Neuronal stem cell (in vitro differentiated cells): ENCODE data around the gene DHX16.
A peak's percentile ranks its signal among the peaks of the same experiment; 100 is the strongest.

Experiments
- DNase-seq: peaks from one replicate; pipeline ENCODE4 v3.0.0-alpha.2; 2013; ENCODE audit warnings: low spot score
- H2AFZ ChIP-seq: one replicate; pipeline ENCODE4 v1.6.1; 2013; ENCODE audit warnings: mild to moderate bottlenecking, low read length, inconsistent platforms
- H2AK5ac ChIP-seq: 2 replicates; pipeline ENCODE4 v1.6.1; 2013; ENCODE audit warnings: low read depth, mild to moderate bottlenecking, inconsistent platforms, low read length, moderate library complexity, mixed read lengths
- H2BK120ac ChIP-seq: 2 replicates; pipeline ENCODE4 v1.6.1; 2013; ENCODE audit warnings: low read depth, mild to moderate bottlenecking, inconsistent platforms, low read length, moderate library complexity, mixed read lengths
- H2BK12ac ChIP-seq: one replicate; pipeline ENCODE4 v1.6.1; 2013; ENCODE audit warnings: low read length, inconsistent platforms
- H2BK15ac ChIP-seq: 2 replicates; pipeline ENCODE4 v1.6.1; 2013; ENCODE audit warnings: mild to moderate bottlenecking, low read length, inconsistent platforms, mixed read lengths
- H2BK5ac ChIP-seq: one replicate; pipeline ENCODE4 v1.6.1; 2013; ENCODE audit warnings: inconsistent platforms, mild to moderate bottlenecking, low read length, moderate library complexity
- H3K14ac ChIP-seq: one replicate; pipeline ENCODE4 v1.6.1; 2013; ENCODE audit warnings: low read length, inconsistent platforms
- H3K18ac ChIP-seq: 2 replicates; pipeline ENCODE4 v1.6.1; 2013; ENCODE audit warnings: low read length, inconsistent platforms
- H3K23ac ChIP-seq: 2 replicates; pipeline ENCODE4 v1.6.1; 2013; ENCODE audit warnings: low read depth, mild to moderate bottlenecking, mixed read lengths, low read length, inconsistent platforms; ENCODE audit not compliant: poor library complexity
- H3K27ac ChIP-seq: replicated peaks from 3 replicates; pipeline ENCODE4 v1.5.1; 2013; ENCODE audit warnings: low read length, inconsistent platforms
- H3K27me3 ChIP-seq, 3 experiments: 2 replicates each; pipeline ENCODE4 v1.6.1; 2013; ENCODE audit warnings: low read length in 3 of 3, mild to moderate bottlenecking in 2 of 3, inconsistent platforms in 1 of 3, low read depth in 1 of 3, mixed read lengths in 1 of 3, moderate library complexity in 1 of 3; ENCODE audit not compliant: control insufficient read depth in 3 of 3, insufficient read depth in 3 of 3
- H3K36me3 ChIP-seq, 2 donors: replicated peaks in 1 of 2; 2 replicates each; pipeline ENCODE4 v1.6.1; 2013; ENCODE audit warnings: low read length in 2 of 2; ENCODE audit not compliant: control insufficient read depth in 2 of 2, insufficient read depth in 2 of 2
- H3K4ac ChIP-seq: 2 replicates; pipeline ENCODE4 v1.6.1; 2013; ENCODE audit warnings: inconsistent platforms, mild to moderate bottlenecking, low read length, moderate library complexity
- H3K4me1 ChIP-seq, 2 donors: 1 replicate in 1 of 2; 2 replicates in 1 of 2; pipeline ENCODE4 v1.6.1; 2013; ENCODE audit warnings: low read length in 2 of 2, low read depth in 1 of 2; ENCODE audit not compliant: control insufficient read depth in 2 of 2, insufficient read depth in 1 of 2
- H3K4me2 ChIP-seq: one replicate; pipeline ENCODE4 v1.6.1; 2013; ENCODE audit warnings: mild to moderate bottlenecking, low read length, inconsistent platforms; ENCODE audit not compliant: insufficient read depth, poor library complexity, severe bottlenecking
- H3K4me3 ChIP-seq, 2 donors: 2 replicates each; pipeline ENCODE4 v1.5.1; 2013; ENCODE audit warnings: low read length in 2 of 2, mild to moderate bottlenecking in 2 of 2, inconsistent platforms in 1 of 2, moderate library complexity in 1 of 2
- H3K79me1 ChIP-seq: one replicate; pipeline ENCODE4 v1.6.1; 2013; ENCODE audit warnings: low read depth, mild to moderate bottlenecking, inconsistent platforms, low read length, moderate library complexity
- H3K9ac ChIP-seq: one replicate; pipeline ENCODE4 v1.6.1; 2013; ENCODE audit warnings: mild to moderate bottlenecking, low read depth, low read length, inconsistent platforms; ENCODE audit not compliant: poor library complexity
- H3K9me3 ChIP-seq, 2 donors: replicated peaks in 1 of 2; 2 replicates each; pipeline versions ENCODE3 to v1.6.1; 2013; ENCODE audit warnings: low read length in 2 of 2, mild to moderate bottlenecking in 2 of 2, inconsistent platforms in 1 of 2, low read depth in 1 of 2, mixed read lengths in 1 of 2, moderate library complexity in 1 of 2; ENCODE audit not compliant: control insufficient read depth in 2 of 2, insufficient read depth in 1 of 2
- H4K8ac ChIP-seq: one replicate; pipeline ENCODE4 v1.6.1; 2013; ENCODE audit warnings: low read depth, mild to moderate bottlenecking, inconsistent platforms, low read length, moderate library complexity
- H4K91ac ChIP-seq: one replicate; pipeline ENCODE4 v1.6.1; 2013; ENCODE audit warnings: low read length, low read depth, mild to moderate bottlenecking, inconsistent platforms; ENCODE audit not compliant: poor library complexity
- WGBS, 2 donors: extraction: QIAGEN DNeasy Blood & Tissue Kit; methylation state at CpG; one replicate each; pipeline ENCODE4 v1.1.7; 2013; ENCODE audit warnings: missing lambda C conversion rate in 2 of 2, mixed read lengths in 1 of 2; ENCODE audit not compliant: insufficient read length in 2 of 2, insufficient replicate concordance in 1 of 2; ENCODE audit errors: extremely low coverage in 2 of 2; 5-methylcytosine and 5-hydroxymethylcytosine counted together

Gene DHX16

DNA sequence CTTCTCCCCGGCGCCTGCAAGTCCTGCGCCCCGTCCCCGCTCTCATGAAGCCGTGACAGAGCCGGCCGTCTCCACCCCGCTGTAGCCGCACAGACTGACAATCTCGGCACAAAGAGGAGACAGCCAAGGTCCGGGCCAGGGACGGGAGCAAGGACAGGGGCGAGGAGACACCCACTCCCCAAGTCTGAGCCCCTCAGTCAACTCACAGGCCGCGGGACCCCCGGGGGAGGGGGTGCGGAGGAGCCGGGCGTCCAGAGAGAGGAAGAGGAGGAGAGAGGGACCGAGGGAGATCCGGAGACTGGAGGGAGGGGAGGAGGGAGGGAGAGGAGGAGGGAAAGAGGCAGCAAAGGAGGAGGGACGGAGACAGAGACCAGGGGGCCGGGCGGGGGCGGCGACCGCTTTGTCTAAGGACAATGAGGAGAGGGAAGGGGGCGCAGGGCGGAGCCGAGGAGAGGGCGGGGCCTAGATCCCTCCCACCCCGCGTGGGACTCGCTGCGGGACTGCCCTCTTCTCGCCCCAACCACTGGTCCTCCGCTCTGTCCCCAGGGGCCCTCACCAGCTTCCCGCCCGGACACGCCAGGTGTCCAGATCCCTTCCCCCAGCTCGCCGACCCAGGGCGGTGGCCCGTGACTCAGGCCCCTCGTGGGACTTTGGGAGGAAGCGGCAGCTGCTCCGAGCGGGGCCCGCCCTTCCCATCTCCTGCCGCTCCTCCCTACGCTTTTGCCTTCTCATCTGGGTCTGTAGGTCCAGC, 14.3 kb upstream of the DHX16 start:
- Histone ChIP-seq H3K27ac (peak overlapping the region; percentile 93), H3K23ac (peak overlapping the region; percentile 95), H2AK5ac (peak overlapping the region; percentile 64), H3K27me3 (no peaks in the 10 kb centered on the region), H3K9ac (peak overlapping the region; percentile 94), H4K91ac (no peak overlapping the region), H2BK15ac (no peak overlapping the region), H3K4me2 (peak overlapping the region; percentile 80), H3K36me3 (peaks cover 2 to 38% of the 10 kb centered on the region in 2 donors), H3K9me3 (no peaks in the 10 kb centered on the region), H3K4me1 (peaks cover 56 to 65% of the 10 kb centered on the region in 2 donors), H2BK5ac (peak overlapping the region; percentile 49), H3K4me3 (peak overlapping the region; percentile 83 to 91), H2AFZ (peak overlapping the region; percentile 87), H3K14ac (peak overlapping the region; percentile 72), H2BK120ac (peak overlapping the region; percentile 62), H2BK12ac (peak overlapping the region; percentile 25), H3K4ac (no peak overlapping the region), H3K79me1 (peaks cover 9% of the 10 kb centered on the region), H4K8ac (no peak overlapping the region), H3K18ac (peak overlapping the region; percentile 96)
- DNase-seq, result peak; percentile 82
- no CpG with 5 or more reads among the region's 52 CpGs for WGBS, 2 donors

DNA sequence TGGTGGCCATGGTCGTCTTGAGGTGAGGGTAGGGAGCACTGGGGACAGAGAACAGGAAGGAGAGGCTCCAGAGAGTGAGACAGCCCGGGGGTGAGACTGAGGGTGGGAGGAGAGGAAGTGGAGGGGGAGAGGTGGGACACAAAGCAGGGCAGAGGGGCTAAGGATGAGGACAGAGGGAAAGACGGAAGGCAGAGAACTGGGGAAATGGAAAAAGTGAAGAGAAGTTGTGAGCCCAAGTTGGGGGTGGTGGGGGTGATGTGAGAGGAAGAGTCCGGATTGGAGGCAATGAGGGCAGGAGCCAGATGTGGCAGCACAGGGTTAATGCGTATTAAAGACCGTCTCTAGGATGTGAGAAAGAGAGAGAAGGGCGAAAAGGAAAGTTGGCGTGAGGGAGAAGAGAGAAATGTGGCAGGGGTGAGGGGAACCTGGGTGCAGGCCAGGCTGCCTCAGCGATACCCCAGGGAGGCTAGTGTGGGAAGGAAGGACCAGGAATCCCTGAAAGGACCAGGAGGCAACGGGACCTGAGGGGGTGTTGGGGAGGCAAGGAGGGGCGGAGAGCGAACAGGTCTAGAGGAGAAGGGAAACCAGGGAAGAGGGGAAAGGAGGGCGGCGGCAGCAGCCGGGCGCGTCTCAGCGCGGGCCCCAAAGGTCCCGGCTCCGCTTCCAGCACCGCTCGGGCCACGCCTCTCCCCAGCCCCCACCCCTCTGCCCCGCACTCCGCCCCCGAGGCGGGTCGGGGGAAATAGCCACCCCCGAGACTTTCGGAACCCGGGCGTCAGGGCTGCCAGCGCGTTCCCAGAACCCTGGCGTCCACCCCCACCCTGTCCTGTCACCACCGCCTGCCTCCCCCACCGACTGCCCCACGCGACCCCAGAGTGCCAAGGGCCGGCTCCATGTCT, 13.5 kb upstream of the DHX16 start, which contains the start of gene PPP1R18:
Gene PPP1R18, minus strand, starts transcription at position 637 of the 899 bp plus-strand sequence. Its CDS starts 627 bp downstream, at position 10.
- H3K4me3 ChIP-seq, result peak within 1 kb of the TSS; percentile 83 to 91
- H3K18ac ChIP-seq, result peak within 1 kb of the TSS; percentile 96
- H2BK15ac ChIP-seq, result no peak within 1 kb of the TSS
- no peaks in the 10 kb centered on the region for H3K9me3 ChIP-seq
- no peak within 1 kb of the TSS for H4K91ac ChIP-seq
- H3K4me2 ChIP-seq, result peak within 1 kb of the TSS; percentile 80
- H3K79me1 ChIP-seq, result peaks cover 9% of the 10 kb centered on the region
- H2BK5ac ChIP-seq, result peak within 1 kb of the TSS; percentile 49
- peak within 1 kb of the TSS; percentile 72 for H3K14ac ChIP-seq
- no peak within 1 kb of the TSS for H4K8ac ChIP-seq
- H2BK120ac ChIP-seq, result peak within 1 kb of the TSS; percentile 62
- WGBS, 2 donors, result no CpG with 5 or more reads among the region's 41 CpGs
- H3K23ac ChIP-seq, result peak within 1 kb of the TSS; percentile 95
- peak within 1 kb of the TSS; percentile 87 for H2AFZ ChIP-seq
- peaks cover 56 to 62% of the 10 kb centered on the region in 2 donors for H3K4me1 ChIP-seq
- peaks cover 2 to 46% of the 10 kb centered on the region in 2 donors for H3K36me3 ChIP-seq
- no peak for DNase-seq
- peak within 1 kb of the TSS; percentile 25 for H2BK12ac ChIP-seq
- H3K4ac ChIP-seq, result no peak within 1 kb of the TSS
- H3K9ac ChIP-seq, result peak within 1 kb of the TSS; percentile 98
- H3K27me3 ChIP-seq, result no peaks in the 10 kb centered on the region
- peak within 1 kb of the TSS; percentile 64 for H2AK5ac ChIP-seq
- H3K27ac ChIP-seq, result peak within 1 kb of the TSS; percentile 93

GRCh38 chr6:30685157-30686008, 12.6 kb upstream of the DHX16 start:
- Histone ChIP-seq H3K4me3 (peak overlapping the region; percentile 83 to 91), H2BK12ac (no peak overlapping the region), H3K27me3 (no peaks in the 10 kb centered on the region), H3K23ac (peak overlapping the region; percentile 62), H3K14ac (no peak overlapping the region), H3K4ac (no peak overlapping the region), H3K18ac (no peak overlapping the region), H3K4me2 (peak overlapping the region; percentile 80), H4K91ac (no peak overlapping the region), H2BK5ac (no peak overlapping the region), H2AK5ac (peak overlapping the region; percentile 61), H3K9me3 (no peaks in the 10 kb centered on the region), H3K4me1 (peaks cover 56 to 61% of the 10 kb centered on the region in 2 donors), H2AFZ (no peak overlapping the region), H4K8ac (no peak overlapping the region), H3K9ac (no peak overlapping the region), H2BK120ac (no peak overlapping the region), H3K27ac (no peak overlapping the region), H2BK15ac (peak overlapping the region; percentile 46), H3K36me3 (peaks cover 3 to 52% of the 10 kb centered on the region in 2 donors), H3K79me1 (peaks cover 9% of the 10 kb centered on the region)
- no CpG with 5 or more reads among the region's 29 CpGs for WGBS, 2 donors
- no peak for DNase-seq
